Measurements from ENCODE around the gene POMZP3.
"Not testable (repeated sequence)": the region's sequence is repeated elsewhere in the genome, so short reads cannot be mapped to it uniquely, and the experiment has no call there.

Gene POMZP3

GRCh38 chr7:76586585-76587315 is 40.3 kb downstream of the POMZP3 start:
- not testable (repeated sequence) for DNase-seq (ENCODE audit: low read depth in 2 of 2)

- DNase-seq (ENCODE audit: low read depth in 2 of 2): not testable (repeated sequence)
Observed at GRCh38 chr7:76583636-76584281, 43.3 kb downstream of the POMZP3 start.

GRCh38 chr7:76582848-76583631 is 44.0 kb downstream of the POMZP3 start:
- DNase-seq (ENCODE audit: low read depth in 2 of 2): not testable (repeated sequence)

- DNase-seq (ENCODE audit: low read depth in 2 of 2): not testable (repeated sequence)
Observed at GRCh38 chr7:76575919-76576655, 51.0 kb downstream of the POMZP3 start.

GRCh38 chr7:76575431-76575830 is 51.6 kb downstream of the POMZP3 start:
- DNase-seq (ENCODE audit: low read depth in 2 of 2): not testable (repeated sequence)

- not testable (repeated sequence) for DNase-seq (ENCODE audit: low read depth in 2 of 2)
Observed at GRCh38 chr7:76572296-76572695, 54.8 kb downstream of the POMZP3 start.

GRCh38 chr7:76570324-76570775 is 56.7 kb downstream of the POMZP3 start:
- DNase-seq (ENCODE audit: low read depth in 2 of 2): not testable (repeated sequence)

- DNase-seq (ENCODE audit: low read depth in 2 of 2): not testable (repeated sequence)
Observed at GRCh38 chr7:76568742-76569141, 58.3 kb downstream of the POMZP3 start.

GRCh38 chr7:76567753-76568152 is 59.3 kb downstream of the POMZP3 start:
- not testable (repeated sequence) for DNase-seq (ENCODE audit: low read depth in 2 of 2)

GRCh38 chr7:76567311-76567710 is 59.8 kb downstream of the POMZP3 start:
- not testable (repeated sequence) for DNase-seq (ENCODE audit: low read depth in 2 of 2)

GRCh38 chr7:76565001-76565400 is 62.1 kb downstream of the POMZP3 start:
- DNase-seq (ENCODE audit: low read depth in 2 of 2): not testable (repeated sequence)

- not testable (repeated sequence) for DNase-seq (ENCODE audit: low read depth in 2 of 2)
Observed at GRCh38 chr7:76561342-76561741, 65.7 kb downstream of the POMZP3 start.

GRCh38 chr7:76560157-76560556 is 66.9 kb downstream of the POMZP3 start:
- DNase-seq (ENCODE audit: low read depth in 2 of 2): not testable (repeated sequence)
